C4-2B (cell line): Measurements from ENCODE around the gene GABPB2.

Experiments
- ZFX ChIP-seq: fragments of 450-650 bp; IDR thresholded peaks from 2 replicates; pipeline ENCODE4 v1.6.1; 2017
- TF ChIP-seq, protein P1 (sequence below): fragments of 450-650 bp; conservative IDR thresholded peaks from 2 replicates; pipeline ENCODE4 v1.5.1; 2017; ENCODE audit warnings: mild to moderate bottlenecking

DNA sequence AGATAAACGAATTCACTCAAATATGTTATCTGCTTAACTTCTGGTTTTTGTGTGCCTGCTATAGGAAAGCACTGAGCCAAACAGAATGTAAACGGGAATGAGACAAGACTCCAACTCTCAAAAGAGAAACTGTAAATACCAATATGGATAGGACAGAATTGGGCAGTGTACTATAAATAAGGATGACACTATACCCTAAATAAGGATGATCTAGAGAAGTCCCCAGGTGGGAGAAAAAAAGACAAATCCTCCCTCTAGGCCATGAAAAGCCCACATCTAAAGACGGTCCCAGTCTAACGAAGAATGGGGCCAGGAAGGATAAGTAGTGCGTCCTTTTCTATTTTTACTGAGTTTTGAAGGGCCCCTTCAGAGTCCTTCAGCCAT lies 1.5 kb upstream of the GABPB2 start:
- TF ChIP-seq, protein P1, sequence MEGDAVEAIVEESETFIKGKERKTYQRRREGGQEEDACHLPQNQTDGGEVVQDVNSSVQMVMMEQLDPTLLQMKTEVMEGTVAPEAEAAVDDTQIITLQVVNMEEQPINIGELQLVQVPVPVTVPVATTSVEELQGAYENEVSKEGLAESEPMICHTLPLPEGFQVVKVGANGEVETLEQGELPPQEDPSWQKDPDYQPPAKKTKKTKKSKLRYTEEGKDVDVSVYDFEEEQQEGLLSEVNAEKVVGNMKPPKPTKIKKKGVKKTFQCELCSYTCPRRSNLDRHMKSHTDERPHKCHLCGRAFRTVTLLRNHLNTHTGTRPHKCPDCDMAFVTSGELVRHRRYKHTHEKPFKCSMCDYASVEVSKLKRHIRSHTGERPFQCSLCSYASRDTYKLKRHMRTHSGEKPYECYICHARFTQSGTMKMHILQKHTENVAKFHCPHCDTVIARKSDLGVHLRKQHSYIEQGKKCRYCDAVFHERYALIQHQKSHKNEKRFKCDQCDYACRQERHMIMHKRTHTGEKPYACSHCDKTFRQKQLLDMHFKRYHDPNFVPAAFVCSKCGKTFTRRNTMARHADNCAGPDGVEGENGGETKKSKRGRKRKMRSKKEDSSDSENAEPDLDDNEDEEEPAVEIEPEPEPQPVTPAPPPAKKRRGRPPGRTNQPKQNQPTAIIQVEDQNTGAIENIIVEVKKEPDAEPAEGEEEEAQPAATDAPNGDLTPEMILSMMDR, result no peak
- no peak for TF ChIP-seq ZFX
